Adrenal gland (tissue), 5 donors: ENCODE data around the gene ZNF554.

ENCODE experiments used
- CTCF ChIP-seq, 6 experiments: fragments of 450-650 bp in 4 of 6; fragments of 200-600 bp in 2 of 6; sonication (generic) in 1 of 6; IDR thresholded peaks; 1 replicate in 5 of 6; 2 replicates in 1 of 6; pipeline versions ENCODE4 v1.5.1 to v1.8.0; 2016 to 2021; ENCODE audit warnings: antibody characterized with exemption in 6 of 6, mild to moderate bottlenecking in 2 of 6, moderate library complexity in 1 of 6
- POLR2A ChIP-seq, 2 donors: fragments of 450-650 bp; IDR thresholded peaks; one replicate each; pipeline ENCODE4 v1.6.1; 2017; ENCODE audit warnings: antibody characterized with exemption in 2 of 2, mild to moderate bottlenecking in 2 of 2, moderate library complexity in 1 of 2
- donor health status: DM: no; HTN: no; CAD: no.

- TF ChIP-seq CTCF (IDR thresholded peaks at IDR 0.05) (no peak), POLR2A (IDR thresholded peaks at IDR 0.05) (no peak)
Observed at GRCh38 chr19:2815923-2816322, 3.7 kb upstream of the ZNF554 start.
